HL-60 (cell line): ENCODE measurements around the gene GPATCH8.

Experiments
- GABPA ChIP-seq: IDR thresholded peaks from 2 replicates; pipeline ENCODE4 v1.6.1; 2012; ENCODE audit warnings: low read depth
- POLR2AphosphoS5 ChIP-seq: IDR thresholded peaks from 2 replicates; pipeline ENCODE4 v1.6.1; 2012; ENCODE audit warnings: low read depth
- TF ChIP-seq, protein P1 (sequence below): IDR thresholded peaks from one replicate; pipeline ENCODE4 v1.5.1; 2011; ENCODE audit warnings: low read length, control low read depth, inconsistent platforms; ENCODE audit not compliant: insufficient read depth
- TF ChIP-seq, protein P2 (sequence below): IDR thresholded peaks from 2 replicates; pipeline ENCODE4 v1.6.1; 2012; ENCODE audit warnings: low read depth; ENCODE audit not compliant: insufficient replicate concordance

- TF ChIP-seq, protein P1, sequence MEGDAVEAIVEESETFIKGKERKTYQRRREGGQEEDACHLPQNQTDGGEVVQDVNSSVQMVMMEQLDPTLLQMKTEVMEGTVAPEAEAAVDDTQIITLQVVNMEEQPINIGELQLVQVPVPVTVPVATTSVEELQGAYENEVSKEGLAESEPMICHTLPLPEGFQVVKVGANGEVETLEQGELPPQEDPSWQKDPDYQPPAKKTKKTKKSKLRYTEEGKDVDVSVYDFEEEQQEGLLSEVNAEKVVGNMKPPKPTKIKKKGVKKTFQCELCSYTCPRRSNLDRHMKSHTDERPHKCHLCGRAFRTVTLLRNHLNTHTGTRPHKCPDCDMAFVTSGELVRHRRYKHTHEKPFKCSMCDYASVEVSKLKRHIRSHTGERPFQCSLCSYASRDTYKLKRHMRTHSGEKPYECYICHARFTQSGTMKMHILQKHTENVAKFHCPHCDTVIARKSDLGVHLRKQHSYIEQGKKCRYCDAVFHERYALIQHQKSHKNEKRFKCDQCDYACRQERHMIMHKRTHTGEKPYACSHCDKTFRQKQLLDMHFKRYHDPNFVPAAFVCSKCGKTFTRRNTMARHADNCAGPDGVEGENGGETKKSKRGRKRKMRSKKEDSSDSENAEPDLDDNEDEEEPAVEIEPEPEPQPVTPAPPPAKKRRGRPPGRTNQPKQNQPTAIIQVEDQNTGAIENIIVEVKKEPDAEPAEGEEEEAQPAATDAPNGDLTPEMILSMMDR = no peak
- TF ChIP-seq, protein P2, sequence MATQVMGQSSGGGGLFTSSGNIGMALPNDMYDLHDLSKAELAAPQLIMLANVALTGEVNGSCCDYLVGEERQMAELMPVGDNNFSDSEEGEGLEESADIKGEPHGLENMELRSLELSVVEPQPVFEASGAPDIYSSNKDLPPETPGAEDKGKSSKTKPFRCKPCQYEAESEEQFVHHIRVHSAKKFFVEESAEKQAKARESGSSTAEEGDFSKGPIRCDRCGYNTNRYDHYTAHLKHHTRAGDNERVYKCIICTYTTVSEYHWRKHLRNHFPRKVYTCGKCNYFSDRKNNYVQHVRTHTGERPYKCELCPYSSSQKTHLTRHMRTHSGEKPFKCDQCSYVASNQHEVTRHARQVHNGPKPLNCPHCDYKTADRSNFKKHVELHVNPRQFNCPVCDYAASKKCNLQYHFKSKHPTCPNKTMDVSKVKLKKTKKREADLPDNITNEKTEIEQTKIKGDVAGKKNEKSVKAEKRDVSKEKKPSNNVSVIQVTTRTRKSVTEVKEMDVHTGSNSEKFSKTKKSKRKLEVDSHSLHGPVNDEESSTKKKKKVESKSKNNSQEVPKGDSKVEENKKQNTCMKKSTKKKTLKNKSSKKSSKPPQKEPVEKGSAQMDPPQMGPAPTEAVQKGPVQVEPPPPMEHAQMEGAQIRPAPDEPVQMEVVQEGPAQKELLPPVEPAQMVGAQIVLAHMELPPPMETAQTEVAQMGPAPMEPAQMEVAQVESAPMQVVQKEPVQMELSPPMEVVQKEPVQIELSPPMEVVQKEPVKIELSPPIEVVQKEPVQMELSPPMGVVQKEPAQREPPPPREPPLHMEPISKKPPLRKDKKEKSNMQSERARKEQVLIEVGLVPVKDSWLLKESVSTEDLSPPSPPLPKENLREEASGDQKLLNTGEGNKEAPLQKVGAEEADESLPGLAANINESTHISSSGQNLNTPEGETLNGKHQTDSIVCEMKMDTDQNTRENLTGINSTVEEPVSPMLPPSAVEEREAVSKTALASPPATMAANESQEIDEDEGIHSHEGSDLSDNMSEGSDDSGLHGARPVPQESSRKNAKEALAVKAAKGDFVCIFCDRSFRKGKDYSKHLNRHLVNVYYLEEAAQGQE = no peak
- TF ChIP-seq GABPA (no peak), POLR2AphosphoS5 (no peak)
These were observed 147.0 kb downstream of the GPATCH8 start for GRCh38 chr17:44356241-44356640.
